ENCODE data around the gene GNG3.
"Not testable (repeated sequence)": the region's sequence is repeated elsewhere in the genome, so short reads cannot be mapped to it uniquely, and the experiment has no call there.

GNG3 gene

DNA sequence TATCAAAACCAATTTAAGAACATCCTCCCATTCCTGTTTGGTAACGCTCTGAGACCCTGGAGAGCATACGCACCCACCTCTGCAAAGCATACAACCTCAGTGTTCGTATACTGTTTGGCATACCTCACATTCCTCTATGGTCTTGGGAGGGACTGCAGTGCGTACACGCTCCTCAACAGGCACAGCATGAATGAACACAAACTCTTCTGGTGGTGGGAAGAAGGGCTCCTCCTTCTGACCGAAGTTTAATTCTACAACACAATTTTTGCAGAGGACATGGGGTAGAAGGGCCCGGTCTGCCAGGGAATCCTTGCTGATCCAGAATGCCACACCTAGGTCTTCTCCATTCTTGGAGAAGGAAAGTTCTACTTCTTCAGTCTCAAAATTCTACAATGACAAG is 14.5 kb downstream of the GNG3 start:
- DNase-seq: no peak

DNA sequence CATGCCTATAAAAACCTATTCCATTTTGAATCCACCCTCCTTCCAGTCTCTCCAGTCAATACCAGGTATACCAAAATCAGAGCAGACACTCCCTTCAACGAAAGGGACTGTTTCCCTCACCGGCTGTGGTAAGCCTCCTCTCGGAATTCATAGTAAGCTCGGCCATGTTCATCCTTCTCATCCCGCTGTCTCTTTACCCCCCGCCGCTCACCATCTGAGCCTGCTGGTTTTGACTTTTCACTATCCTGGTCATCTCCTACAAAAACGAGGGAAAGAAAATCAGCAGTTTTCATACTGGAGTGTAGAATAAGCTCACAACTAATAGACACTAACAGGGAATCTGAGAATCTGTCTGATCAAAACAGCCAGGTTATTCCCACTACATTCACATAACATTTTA is 16.7 kb downstream of the GNG3 start:
- no peak for DNase-seq

DNA sequence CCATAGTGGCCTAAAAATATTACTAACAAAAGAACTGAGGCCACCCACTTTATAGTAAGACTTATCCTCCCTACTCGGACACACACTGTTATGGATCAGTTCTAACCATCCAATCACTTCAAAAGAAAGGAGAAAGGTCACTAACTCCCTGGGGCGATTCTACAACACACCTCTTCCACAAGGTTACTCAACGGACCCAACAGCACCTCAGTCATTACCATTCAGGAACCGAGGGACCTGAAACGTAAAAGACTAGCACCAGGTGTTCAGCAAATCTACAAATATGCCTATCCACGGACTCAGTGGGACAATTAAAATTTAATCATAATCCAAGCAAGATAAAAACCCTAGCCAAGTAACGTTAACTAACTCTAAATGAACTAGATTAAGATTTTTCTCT is 18.2 kb downstream of the GNG3 start:
- DNase-seq: no peak

DNA sequence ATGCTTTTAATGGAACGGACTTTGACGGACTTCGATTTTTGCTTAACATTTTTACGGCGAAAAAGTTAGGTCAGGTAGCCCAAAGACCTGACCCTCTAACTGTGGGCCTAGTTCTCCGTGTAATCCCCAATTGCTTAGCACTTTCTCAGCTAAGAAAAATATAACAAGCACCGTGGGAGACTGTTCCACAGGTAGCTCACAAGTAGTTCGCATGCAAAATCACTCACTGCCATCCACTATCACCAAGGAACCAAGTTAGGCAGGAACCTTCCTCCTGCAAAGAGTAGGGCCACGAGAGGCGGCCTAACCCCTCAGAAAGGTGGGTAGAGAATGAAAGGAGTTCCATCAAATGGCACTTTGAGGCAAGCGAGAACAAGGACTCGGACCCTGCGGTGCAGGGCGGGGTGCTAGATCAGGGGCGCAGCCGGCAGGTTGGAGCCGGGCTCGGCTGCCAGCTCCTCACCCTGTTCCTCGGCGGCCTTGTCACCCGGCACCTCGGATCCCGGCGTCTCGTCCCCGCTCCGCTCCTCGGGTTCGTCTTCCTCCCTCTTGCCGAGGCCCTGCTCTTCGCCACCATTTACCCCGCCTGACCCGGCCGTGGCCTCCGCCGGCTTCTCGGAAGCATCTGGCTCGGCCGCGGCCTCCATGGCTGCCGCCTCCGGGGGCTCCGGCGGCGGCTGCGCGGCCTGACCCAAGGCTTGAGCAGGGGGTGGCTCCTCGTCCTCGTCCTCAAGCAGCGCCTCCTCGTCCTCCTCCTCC is 18.9 kb downstream of the GNG3 start:
- no peak for DNase-seq

DNA sequence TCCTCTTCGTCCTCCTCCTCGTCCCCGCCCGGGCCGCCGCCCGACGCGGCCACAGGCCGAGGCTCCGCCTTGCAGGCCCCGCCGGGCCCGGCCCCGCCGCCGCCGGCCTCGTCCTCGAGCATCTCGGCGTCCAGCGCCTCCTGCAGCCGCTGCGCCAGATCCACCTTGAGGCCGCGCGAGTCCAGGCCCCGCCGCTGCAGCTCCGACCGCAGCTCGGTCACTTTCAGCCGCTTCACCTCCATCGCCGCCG is 19.4 kb downstream of the GNG3 start:
- no peak for DNase-seq

DNA sequence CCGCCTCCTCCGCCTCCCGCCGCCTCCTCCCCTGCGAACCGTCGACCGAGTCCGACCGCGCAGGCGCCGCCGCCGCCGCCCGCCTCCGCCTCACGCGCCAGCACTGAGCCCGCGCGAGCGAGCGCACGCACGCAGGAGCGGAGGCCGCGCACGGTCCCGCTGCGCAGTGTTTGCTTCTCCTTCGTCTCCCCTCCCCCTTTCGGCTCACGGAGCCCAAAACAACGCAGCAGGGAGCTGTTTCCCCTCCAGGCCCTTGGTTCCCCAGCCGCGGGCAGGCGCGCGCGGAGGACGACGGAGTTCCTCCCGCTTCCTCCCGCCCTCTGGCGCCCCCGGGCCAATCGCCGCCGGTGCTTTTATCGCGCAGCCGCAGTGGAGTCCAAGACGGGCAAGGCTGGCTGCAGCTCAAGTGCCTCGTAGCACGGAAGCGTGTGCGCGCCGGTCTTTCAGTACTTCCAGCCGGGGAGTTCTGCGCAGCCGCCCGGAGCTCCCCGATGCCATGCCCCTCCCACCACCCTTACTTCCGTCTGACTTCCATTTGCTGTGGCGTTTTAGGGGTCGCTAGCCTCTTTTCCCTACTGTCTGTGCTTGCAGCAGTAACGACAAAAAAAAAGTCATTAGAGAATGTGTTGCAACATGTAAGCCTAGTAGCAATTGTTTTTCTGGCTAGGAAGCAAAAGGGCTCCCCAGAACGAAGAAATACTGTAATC is 19.8 kb downstream of the GNG3 start, which contains the start of gene HNRNPUL2:
TSS of gene HNRNPUL2 (minus strand) at position 293 of the 707 bp plus-strand sequence. CDS start 301 bp downstream, outside the sequence.
- peak; percentile 98 for DNase-seq

DNA sequence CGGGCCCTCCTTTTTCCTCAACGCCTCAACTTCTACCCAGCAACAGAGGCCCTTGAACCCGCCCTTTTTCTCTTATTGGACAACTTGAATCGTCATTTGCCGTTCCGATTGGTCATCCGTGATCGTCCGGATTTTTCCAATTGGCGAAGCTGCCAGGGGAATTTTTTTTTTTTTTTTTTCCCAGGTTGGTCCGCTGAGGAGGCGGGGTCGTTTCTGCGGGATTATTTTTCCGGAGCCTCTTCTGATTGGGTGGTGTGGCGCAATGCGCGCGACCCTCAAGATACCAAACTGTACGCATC is 20.3 kb downstream of the GNG3 start:
- DNase-seq: peak; percentile 97

DNA sequence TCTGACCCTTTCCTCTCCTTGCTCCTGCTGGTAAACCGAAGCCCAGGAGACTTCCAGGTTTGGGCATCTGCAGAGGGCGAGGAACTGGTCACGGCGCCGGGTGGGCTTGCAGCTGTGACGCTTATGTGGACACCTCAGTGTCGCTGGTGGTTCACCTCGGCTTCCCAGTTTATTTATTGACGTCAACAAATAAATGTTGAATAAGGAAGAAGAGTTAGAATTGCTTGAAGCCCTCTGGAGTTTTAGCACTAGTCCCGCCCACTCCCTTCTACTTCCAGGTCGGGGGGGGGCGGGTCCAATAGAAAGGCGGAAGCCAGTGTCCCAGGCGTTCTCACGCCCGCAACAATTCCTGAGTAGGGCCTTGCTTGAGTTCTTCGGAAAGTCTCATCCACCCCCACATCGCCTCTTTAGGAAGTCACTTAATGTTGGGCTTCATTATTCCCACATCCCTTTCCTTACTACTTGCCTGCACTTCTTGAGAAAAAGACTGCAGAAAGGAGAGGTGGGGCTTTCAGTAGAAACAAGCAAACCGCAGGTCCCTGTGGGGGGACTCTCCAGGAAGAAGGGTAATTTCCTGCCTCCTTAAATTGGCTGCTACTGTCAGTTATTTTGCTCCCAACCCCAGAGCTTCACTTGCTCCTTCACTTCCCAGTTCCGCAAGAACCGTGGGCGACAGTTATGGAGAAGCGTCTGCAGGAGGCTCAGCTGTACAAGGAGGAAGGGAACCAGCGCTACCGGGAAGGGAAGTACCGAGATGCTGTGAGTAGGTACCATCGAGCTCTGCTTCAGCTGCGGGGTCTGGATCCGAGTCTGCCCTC is 20.9 kb downstream of the GNG3 start, which contains the start of gene TTC9C:
TSS of gene TTC9C (plus strand) at position 316 of the 818 bp plus-strand sequence. CDS start at position 679, 363 bp downstream.
- peak; percentile 66 for DNase-seq

DNA sequence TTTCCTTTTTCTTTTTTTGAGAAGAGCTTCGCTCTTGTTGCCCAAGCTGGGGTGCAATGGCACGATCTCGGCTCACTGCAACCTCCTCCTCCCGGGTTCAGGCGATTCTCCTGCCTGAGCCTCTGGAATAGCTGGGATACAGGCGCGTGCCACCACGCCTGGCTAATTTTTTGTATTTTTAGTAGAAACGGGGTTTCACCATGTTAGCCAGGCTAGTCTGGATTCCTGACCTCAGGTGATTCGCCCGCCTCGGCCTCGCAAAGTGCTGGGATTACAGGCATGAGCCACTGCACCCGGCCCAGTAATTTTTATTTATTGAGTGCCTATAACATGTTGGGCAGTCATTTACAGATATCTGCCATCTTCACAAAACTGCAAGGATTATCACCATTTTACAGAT is 22.6 kb downstream of the GNG3 start:
- not testable (repeated sequence) for DNase-seq

DNA sequence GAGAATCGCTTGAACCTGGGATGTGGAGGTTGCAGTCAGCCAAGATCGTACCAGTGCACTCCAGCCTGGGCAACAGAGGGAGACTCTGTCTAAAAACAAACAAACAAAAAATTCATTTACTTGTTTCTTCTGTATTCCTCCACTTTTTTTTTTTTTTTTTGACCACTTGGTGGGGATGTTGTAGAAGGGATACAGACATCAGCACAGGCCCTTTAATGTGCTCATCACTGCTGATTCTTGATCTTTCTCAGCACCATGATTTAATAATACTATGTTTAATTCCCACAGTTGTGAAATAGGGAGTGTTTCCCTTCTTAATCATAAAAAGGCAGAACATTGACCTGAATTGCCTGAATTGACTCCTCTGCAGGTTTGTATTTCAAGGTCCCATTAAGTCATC is 25.4 kb downstream of the GNG3 start:
- no peak for DNase-seq

DNA sequence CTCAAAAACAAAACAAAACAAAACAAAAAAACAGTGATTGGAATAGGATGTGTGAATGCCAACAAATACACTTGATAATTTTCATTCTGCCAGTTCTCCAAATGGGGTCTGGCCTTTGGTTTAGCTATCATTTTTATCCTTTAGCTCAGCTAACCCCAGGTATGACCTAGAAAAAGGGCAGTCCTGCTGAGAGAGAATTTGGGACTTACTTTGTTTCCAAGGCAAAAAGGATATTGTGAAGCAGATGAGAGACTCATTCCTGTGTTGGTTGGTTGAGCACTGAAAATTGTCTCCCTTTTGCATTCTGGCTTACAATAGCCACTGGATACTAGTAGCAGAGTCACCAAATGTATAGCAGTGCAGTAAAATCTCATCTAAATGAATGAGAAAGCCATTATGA is 29.7 kb downstream of the GNG3 start:
- DNase-seq: no peak

DNA sequence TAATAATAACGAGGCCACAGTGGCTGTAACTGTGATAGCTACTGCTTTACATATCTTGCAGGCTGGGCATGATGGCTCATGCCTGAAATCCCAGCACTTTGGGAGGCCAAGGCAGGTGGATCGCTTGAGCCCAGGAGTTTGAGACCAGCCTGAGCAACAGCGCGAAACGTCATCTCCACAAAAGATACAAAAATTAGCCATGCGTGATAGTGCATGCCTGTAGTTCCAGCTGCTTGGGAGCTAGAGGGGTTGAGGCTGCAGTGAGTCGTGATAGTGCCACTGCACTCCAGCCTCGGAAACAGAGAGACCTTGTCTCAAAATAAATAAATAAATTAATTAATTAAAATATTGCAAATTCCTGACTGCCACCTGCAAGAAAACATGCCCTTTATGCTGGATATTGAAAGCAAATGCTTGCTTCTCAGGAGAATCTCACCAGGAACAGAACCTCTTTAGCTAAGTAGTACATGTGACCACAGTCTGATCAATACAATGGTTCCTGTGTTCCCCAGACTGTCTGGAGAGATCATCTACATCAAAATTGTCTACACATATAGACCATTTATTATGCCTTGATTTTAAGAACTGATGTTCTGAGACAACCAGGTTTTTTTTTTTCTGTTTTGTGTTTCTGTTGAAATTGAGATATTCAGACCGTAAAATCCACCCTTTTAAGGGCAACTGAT is 40.1 kb downstream of the GNG3 start:
- no peak for DNase-seq

DNA sequence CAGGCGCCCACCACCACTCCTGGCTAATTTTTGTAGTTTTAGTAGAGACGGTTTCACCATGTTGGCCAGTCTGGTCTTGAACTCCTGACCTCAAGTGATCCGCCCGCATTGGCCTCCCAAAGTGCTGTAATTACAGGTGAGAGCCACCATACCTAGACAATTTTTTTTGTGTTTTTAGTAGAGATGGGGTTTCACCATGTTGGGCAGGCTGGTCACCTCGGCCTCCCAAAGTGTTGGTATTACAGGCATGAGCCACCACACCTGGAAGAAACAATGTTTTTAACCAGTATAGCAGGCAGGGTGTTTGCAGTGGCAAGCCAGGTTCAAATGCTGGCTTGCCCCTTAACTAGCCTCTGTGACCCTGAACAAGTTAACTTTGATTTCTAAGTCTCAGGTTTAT is 42.5 kb downstream of the GNG3 start:
- not testable (repeated sequence) for DNase-seq

DNA sequence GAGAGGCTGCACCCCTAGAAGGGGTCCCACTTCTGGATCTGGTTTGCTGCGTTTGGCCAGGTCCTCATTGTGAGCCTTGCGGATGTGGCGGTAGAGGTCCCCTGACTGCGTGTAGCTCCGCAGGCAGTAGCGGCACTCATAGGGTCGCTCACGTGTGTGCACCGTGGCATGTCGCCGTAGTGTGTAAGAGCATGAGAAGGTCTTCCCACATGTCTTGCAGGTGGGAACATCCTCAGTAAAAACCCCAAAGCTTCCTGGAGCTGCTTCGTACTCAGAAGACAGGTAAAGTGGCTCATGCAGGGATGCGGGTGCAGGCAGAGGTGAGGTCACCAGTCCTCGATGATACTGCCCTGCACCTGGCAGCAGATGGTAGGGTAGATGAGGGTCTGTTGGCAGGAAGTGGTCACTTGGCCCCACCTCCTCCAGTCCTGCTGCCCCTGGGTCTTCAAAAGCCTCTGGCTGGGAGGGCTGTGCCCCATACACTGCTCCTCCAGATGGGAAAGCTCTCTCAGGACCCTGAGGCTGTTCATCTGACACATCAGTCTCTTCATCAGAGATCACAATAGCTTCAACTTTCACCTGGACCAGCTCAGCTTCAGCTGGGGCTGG is 44.8 kb downstream of the GNG3 start:
- no peak for DNase-seq

DNA sequence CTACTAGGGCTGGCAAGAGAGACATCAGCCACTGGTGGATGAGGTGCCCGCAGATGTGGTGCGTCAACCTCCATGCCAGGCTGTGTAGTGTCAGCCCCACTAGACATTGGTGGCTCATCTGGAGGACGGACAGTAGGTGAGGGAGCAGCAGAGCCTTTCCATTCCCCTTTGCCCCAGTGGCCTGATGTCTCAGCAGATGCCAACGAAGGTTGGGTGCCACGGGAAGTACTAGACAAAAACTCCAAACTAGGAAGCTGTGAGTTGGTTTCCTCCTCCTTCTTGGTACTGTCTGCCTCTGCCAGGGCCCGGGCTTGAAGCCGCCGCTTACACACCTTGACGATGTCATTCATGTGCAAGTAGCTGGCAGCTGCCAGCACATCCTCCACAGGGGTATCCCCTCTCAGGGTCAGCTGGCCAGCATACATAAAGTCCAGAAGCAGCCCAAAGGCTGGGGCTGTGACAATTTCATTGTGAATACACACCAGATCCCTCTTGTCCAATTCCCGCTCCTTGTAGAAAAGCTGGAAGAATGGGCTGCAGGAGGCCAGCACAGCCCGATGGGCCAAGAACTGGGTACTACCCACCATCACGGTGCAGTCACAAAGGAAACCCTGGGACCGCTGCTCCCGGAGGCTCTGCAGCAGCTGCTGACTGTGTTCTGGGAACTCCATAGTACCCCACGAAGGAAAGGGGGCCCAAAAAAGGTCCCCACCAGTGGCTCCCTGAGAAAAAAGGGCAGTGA is 45.7 kb downstream of the GNG3 start:
- no peak for DNase-seq

DNA sequence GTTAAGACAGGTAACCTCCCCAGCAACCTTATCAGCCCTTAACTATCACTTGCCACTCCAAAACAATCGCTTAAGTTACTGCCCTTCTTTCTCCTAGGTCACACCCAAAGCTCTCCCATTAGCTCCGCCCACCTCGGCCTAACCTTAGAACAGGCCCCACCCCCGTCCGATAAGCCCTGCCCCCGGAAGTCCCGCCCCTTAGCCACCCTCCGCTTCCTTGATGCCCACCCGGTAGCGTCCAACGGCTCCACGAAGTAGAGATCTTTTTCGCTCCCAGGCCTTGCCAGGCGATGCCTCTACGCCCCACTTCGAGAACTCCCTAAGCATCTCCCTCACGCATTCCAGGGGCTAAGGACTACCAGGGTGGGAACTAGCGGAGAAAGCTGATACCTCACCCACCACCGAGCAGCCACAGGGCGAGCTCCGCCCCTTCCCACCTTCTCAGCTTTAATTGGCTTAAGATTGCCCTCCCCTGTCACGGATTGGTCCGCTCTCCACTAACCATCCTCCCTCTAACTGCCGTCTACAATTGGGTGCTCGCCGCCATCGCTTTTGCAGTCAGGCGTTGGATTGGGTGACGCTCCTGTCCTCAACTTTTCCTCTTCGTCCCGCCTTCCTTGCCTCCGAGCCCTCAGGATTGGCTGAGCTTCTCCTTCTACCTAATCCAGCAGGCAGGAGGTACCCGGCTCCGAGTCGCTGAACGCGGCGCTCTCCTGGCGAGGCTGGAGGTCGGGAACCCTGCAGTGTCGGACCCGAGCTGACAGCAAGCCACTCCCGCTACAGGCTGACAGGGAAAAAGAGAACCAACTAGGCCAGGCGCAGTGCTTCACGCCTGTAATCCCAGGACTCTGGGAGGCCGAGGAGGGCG is 46.5 kb downstream of the GNG3 start, which contains the start of gene ZBTB3:
TSS of gene ZBTB3 (minus strand) at position 425 of the 868 bp plus-strand sequence. CDS start 496 bp downstream, outside the sequence.
- peak; percentile 95 for DNase-seq

DNA sequence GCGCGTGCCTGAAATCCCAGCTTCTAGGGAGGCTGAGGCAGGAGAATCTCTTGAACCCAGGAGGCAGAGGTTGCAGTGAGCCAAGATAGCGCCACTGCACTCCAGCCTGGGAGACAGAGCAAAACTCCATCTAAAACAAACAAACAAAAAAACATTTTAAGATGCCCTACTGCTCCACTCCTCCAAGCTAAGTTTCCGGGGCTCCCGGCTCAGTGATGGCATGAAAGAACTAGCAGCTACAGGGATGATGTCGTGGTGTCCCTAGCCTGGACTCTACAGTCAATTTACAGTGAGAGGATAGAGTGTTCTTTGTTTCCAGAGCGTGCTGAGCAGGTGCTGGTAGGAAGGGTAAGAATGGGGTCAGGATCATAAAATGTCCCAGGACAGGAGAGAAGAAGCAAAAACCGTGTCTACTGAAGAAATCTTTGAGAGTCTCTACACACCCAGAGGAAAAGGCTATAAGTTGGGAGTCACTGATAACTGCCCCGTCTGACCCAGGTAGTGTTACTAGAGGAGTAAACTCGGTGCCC is 47.7 kb downstream of the GNG3 start:
- DNase-seq: no peak

DNA sequence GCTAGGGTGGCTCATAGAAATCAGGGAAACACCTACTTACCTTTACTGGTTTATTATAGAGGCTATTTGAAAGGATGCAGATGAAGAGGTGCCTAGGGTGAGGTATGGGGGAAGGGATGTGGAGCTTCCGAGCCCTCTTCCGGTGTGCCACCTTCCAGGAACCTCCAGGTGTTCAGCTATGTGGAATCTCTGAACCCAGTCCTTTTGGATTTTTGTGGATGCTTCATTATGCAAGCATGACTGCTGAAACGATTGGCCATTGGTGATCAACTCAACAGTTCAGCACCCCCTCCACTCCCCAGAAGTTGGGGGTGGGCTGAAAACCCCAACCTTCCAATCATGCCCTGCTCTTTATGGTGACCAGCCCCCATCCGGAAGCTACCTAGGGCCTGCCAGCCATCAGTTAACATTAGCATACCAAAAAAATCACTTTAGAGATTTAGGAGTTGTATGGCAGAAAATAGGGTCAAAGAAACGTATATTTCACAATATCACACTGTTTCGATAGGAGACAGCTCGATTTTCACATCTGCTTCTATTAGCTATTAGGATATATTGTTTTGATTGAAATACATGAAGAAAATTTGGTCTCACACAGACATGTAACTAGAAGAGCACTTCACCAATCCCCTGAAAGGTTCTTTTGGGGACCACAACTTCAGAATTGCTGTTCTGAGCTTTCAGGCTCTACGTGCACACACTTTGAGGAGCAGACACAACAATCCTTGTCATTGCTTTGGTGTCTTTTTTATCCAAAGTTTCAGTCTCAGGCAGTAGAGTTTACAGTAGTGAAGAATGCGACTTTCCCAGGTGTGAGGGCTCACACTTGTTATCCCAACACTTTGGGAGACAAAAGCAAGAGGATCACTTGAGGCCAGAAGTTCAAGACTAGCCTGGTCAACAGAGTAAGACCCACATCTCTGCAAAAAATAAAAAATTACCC is 50.6 kb downstream of the GNG3 start:
- DNase-seq: no peak

Measured in amniotic stem cell (primary cell).